GM12872 (cell line): ENCODE measurements around the gene PARD3.

Experiments
- CTCF ChIP-seq: IDR thresholded peaks from 3 replicates; pipeline ENCODE4 v1.5.1; 2011; ENCODE audit warnings: low read depth, mild to moderate bottlenecking, low read length, moderate library complexity; ENCODE audit not compliant: insufficient read depth

The PARD3 gene

GRCh38 chr10:34433241-34434076 lies 381.6 kb downstream of the PARD3 start:
- no peak for TF ChIP-seq CTCF

DNA sequence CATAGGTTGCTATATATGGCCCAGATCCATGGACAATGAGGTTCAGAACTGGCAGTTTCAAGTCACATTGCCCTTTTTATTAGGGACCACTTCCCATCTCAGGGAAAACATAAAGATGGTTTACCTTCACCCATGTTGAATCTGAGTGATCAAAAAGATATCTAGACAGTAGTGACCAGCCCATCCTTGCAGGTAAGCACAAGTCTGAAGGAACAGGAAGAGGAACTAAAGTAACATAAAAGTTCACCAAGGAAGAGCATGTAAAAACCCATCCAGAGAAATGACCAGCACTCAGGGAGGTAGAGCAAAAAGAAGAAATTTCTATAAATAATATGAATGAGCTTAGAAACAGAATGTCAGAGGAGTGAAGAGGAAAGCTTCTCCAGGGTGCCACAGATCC lies 382.5 kb downstream of the PARD3 start:
- TF ChIP-seq CTCF = no peak

DNA sequence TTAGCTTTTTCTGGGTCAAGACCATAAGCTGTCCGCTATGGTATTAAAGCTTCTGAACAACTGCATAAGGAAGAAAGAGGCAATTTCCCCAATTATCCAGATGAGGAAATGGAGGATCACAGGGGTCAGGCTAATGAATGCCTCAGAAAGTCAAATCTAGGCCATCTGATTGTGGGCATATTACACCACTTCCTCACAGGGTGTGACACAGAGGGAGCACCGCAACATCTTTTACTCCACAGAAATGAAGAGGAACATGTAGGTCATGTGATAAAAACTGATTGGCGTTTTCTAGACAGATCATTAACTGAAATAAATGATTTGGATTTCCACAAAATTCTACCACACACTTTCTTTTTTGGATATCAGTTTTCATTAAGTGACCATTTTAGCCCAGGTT lies 384.4 kb downstream of the PARD3 start:
- TF ChIP-seq CTCF = no peak

- TF ChIP-seq CTCF = no peak
These were observed 386.6 kb downstream of the PARD3 start for GRCh38 chr10:34428501-34428900.

DNA sequence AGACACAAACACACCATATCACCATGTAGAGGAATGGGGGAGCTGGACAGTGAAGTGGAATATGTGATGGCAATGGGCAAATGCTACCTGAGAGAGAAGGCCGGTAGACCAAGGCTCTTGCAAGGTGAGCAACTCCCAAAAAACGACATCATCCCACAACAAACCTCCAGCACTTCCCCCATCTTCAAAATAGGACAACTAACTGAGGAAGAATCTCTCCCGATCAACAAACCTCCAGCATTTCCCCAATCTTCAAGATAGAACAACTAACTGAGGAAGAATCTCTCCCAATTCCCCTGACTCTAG lies 387.2 kb downstream of the PARD3 start:
- no peak for TF ChIP-seq CTCF

GRCh38 chr10:34426041-34426440 lies 389.1 kb downstream of the PARD3 start:
- no peak for TF ChIP-seq CTCF

GRCh38 chr10:34423673-34424625 lies 391.1 kb downstream of the PARD3 start:
- no peak for TF ChIP-seq CTCF
